OCI-LY7 (cell line): ENCODE measurements around the gene FGGY. TPM values are rescaled to one million over a fixed set of nuclear protein-coding genes. Genes with fewer than 3 reads are reported as not detected.

ENCODE experiments used
- BruUV-seq: library from RNA; stranded (reverse); fragments of 400-500 nt; replicated peaks from 2 replicates; lab custom pipeline; 2021; lab: Mats Ljungman, UMichigan
- CTCF ChIA-PET: fragments of 300-600 bp; sonication (Branson Sonifier 250); formaldehyde crosslinking; loops from one replicate; lab custom pipeline; 2022; ENCODE audit warnings: antibody characterized with exemption; ENCODE audit not compliant: unreplicated experiment; lab: Charles Lee
- POLR2A ChIA-PET: fragments of 300-600 bp; sonication (Branson Sonifier 250); formaldehyde crosslinking; loops from one replicate; lab custom pipeline; 2022; ENCODE audit warnings: antibody characterized with exemption; lab: Charles Lee
- DNase-seq: peaks from one replicate; pipeline ENCODE4 v3.0.0-alpha.2; 2015; ENCODE audit warnings: low spot score
- H2AFZ ChIP-seq: fragments of 200-600 bp; sonication (generic), shearing (Covaris generic); 2 replicates; pipeline ENCODE4 v1.6.1; 2014; ENCODE audit warnings: mild to moderate bottlenecking, antibody characterized with exemption, low read length, moderate library complexity
- H3K27ac ChIP-seq: fragments of 200-600 bp; sonication (generic); 2 replicates; pipeline ENCODE4 v1.5.1; 2014; ENCODE audit warnings: mixed run types, low read depth, mild to moderate bottlenecking, moderate library complexity, low read length, inconsistent platforms; ENCODE audit not compliant: poor library complexity, severe bottlenecking
- H3K36me3 ChIP-seq: fragments of 200-600 bp; sonication (generic); 2 replicates; pipeline ENCODE4 v1.6.1; 2014; ENCODE audit warnings: mild to moderate bottlenecking, antibody characterized with exemption, low read length, moderate library complexity, mixed read lengths; ENCODE audit not compliant: insufficient read depth
- H3K4me1 ChIP-seq: fragments of 200-600 bp; sonication (generic); 2 replicates; pipeline ENCODE4 v1.5.1; 2014; ENCODE audit warnings: mild to moderate bottlenecking, low read length; ENCODE audit not compliant: insufficient read depth, poor library complexity, severe bottlenecking
- H3K4me2 ChIP-seq: fragments of 200-600 bp; sonication (generic); 2 replicates; pipeline ENCODE4 v1.6.1; 2014; ENCODE audit warnings: mild to moderate bottlenecking, low read length
- H3K4me3 ChIP-seq: fragments of 200-600 bp; sonication (generic); 2 replicates; pipeline ENCODE4 v1.5.1; 2014; ENCODE audit warnings: mild to moderate bottlenecking, low read depth, low read length; ENCODE audit not compliant: poor library complexity, severe bottlenecking
- H3K79me2 ChIP-seq: fragments of 200-600 bp; sonication (generic); 2 replicates; pipeline ENCODE4 v1.6.1; 2016; ENCODE audit warnings: low read depth, mild to moderate bottlenecking, low read length, moderate library complexity, mixed read lengths; ENCODE audit not compliant: insufficient read depth
- H3K9me2 ChIP-seq: fragments of 200-600 bp; sonication (generic); 2 replicates; pipeline ENCODE4 v1.6.1; 2016; ENCODE audit warnings: mild to moderate bottlenecking, low read length, mixed read lengths; ENCODE audit not compliant: insufficient read depth
- H3K9me3 ChIP-seq: fragments of 200-600 bp; sonication (generic); 2 replicates; pipeline ENCODE4 v1.6.1; 2014; ENCODE audit warnings: mild to moderate bottlenecking, mixed run types, low read length, mixed read lengths
- H4K20me1 ChIP-seq: fragments of 200-600 bp; sonication (generic); 2 replicates; pipeline ENCODE4 v1.6.1; 2014; ENCODE audit warnings: mild to moderate bottlenecking, antibody characterized with exemption, low read length, moderate library complexity, mixed read lengths; ENCODE audit not compliant: insufficient read depth
- CTCF ChIP-seq: fragments of 200-600 bp; sonication (generic); conservative IDR thresholded peaks from 2 replicates; pipeline ENCODE4 v1.5.1; 2014; ENCODE audit warnings: mild to moderate bottlenecking, antibody characterized with exemption, low read length, moderate library complexity, mixed read lengths
- EZH2phosphoT487 ChIP-seq: fragments of 200-600 bp; sonication (generic); IDR thresholded peaks from 2 replicates; pipeline ENCODE4 v1.6.1; 2018; ENCODE audit warnings: low read depth, borderline replicate concordance, mild to moderate bottlenecking, mixed run types, antibody characterized with exemption, low read length, moderate library complexity, mixed read lengths
- intact Hi-C: fragments of 100-400 bp; cut with micrococcal nuclease; formaldehyde crosslinking; loops from one replicate; pipeline ENCODE4 v1.10.0; 2022; ENCODE audit not compliant: unreplicated experiment
- total RNA-seq, 2 experiments: library from RNA; depleted of rRNA in 1 of 2; stranded (reverse); fragments of >200 nt in 1 of 2; shearing (Covaris generic) in 1 of 2; gene quantifications; 2 replicates each; pipeline ENCODE4 v1.2.3, GENCODE V29; 2014 to 2022

The FGGY gene
- total RNA-seq, 2 experiments from 2014 or later: 0.63 to 4.5 TPM

DNA sequence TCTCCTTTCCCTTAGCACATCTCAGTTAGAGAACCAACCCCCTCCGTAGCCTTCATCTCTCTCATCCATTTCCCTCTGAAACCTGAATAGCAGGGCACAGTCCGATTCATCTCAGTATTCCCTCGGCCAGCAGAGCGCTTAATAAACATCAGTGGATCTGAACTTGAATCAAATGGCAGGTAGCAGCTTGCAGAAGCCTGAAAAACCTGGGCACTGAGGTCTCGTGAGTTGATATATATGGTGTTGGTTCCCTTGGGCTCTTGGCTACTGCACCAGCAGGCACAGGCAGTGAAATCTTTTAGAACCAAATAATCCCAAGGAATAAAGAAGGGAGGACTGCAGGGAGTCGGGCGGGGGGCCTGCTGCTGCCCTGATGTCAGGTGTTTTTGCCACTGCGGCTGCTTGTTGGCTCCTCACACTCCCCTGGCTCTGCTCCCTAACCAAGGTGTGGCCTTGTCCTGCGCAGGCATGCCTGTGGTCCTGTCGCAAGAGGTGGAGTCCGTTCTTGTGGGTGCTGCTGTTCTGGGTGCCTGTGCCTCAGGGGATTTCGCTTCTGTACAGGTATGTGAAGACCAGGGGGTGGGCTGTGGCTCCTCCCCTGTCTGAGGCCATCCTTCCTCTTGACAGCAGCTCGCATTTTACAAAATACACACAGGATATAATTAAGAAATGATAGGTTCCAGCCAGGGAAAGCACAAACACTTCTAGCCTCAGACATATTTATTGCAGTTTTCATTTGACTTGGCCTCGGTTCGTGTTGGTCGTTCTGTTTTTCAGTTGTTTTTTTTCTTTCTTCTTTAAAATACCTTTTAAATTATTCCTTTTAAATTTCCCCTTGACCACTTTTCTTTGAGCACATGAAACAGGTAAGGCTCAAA lies 376.9 kb downstream of the FGGY start:
- H3K27ac ChIP-seq: no peak overlapping the region
- H3K79me2 ChIP-seq: no peaks in the 10 kb centered on the region
- no peak overlapping the region for H3K4me2 ChIP-seq
- TF ChIP-seq CTCF: no peak
- no peak for TF ChIP-seq EZH2phosphoT487
- no peaks in the 10 kb centered on the region for H3K9me2 ChIP-seq
- POLR2A ChIA-PET: no interaction called here
- intact Hi-C loops: no loop called here
- no peaks in the 10 kb centered on the region for H3K36me3 ChIP-seq
- no peaks in the 10 kb centered on the region for H4K20me1 ChIP-seq
- no peaks in the 10 kb centered on the region for H3K9me3 ChIP-seq
- H2AFZ ChIP-seq: no peak overlapping the region
- BruUV-seq: no TSS peak
- CTCF ChIA-PET: no interaction called here
- no peak for DNase-seq
- H3K4me3 ChIP-seq: no peak overlapping the region
- H3K4me1 ChIP-seq: no peaks in the 10 kb centered on the region

GRCh38 chr1:59674595-59674994 lies 377.7 kb downstream of the FGGY start:
- Histone ChIP-seq H3K27ac (no peak overlapping the region), H3K4me1 (no peaks in the 10 kb centered on the region), H2AFZ (no peak overlapping the region), H3K9me3 (no peaks in the 10 kb centered on the region), H3K4me3 (no peak overlapping the region), H3K4me2 (no peak overlapping the region), H3K9me2 (no peaks in the 10 kb centered on the region), H3K36me3 (no peaks in the 10 kb centered on the region), H3K79me2 (no peaks in the 10 kb centered on the region), H4K20me1 (no peaks in the 10 kb centered on the region)
- no peak for DNase-seq
- ChIA-PET POLR2A (interaction anchor here (0.9 to 1.2 kb wide), 2 partner anchors 10 to 73 kb away, joined by 3 to 4 read pairs; no protein-coding TSS in a partner anchor), CTCF (no interaction called here)
- BruUV-seq: no TSS peak
- no peak for TF ChIP-seq CTCF
- no peak for TF ChIP-seq EZH2phosphoT487
- intact Hi-C loops: no loop called here

GRCh38 chr1:59675936-59676335 lies 379.0 kb downstream of the FGGY start:
- DNase-seq: no peak
- Histone ChIP-seq H4K20me1 (no peaks in the 10 kb centered on the region), H3K27ac (no peak overlapping the region), H3K9me3 (no peaks in the 10 kb centered on the region), H3K36me3 (no peaks in the 10 kb centered on the region), H3K9me2 (no peaks in the 10 kb centered on the region), H2AFZ (no peak overlapping the region), H3K4me2 (no peak overlapping the region), H3K4me3 (no peak overlapping the region), H3K4me1 (no peaks in the 10 kb centered on the region), H3K79me2 (no peaks in the 10 kb centered on the region)
- ChIA-PET CTCF (no interaction called here), POLR2A (interaction anchor here (0.7 kb wide), 1 partner anchor 317 kb away, joined by 3 read pairs; no protein-coding TSS in a partner anchor)
- no TSS peak for BruUV-seq
- intact Hi-C loops: no loop called here
- no peak for TF ChIP-seq CTCF
- TF ChIP-seq EZH2phosphoT487: no peak
